GM12873 (cell line): Measurements from ENCODE around the gene TDRD7.

Experiments used
- TF ChIP-seq, protein P1 (sequence below): IDR thresholded peaks from 2 replicates; pipeline ENCODE4 v1.5.1; 2012; ENCODE audit warnings: low read depth, mild to moderate bottlenecking, moderate library complexity, low read length, control low read depth; ENCODE audit not compliant: insufficient read depth; ENCODE audit errors: missing control alignments

The TDRD7 gene

DNA sequence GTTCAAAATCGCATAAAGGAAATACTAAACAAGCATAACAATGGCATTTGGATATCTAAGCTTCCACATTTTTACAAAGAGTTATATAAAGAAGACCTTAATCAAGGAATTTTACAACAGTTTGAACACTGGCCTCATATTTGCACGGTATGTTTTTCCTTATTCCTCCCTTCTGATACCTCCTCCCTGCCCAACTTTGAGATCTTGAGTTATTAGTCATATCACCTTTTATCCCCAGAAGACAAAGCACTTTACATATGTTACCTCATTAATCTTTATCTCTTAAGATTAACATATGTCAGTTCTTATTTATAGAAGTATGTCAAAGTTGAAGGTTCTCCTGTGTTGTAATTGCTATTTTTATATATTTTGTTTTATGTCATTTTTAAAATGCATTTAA, 29.8 kb downstream of the TDRD7 start:
- TF ChIP-seq, protein P1, sequence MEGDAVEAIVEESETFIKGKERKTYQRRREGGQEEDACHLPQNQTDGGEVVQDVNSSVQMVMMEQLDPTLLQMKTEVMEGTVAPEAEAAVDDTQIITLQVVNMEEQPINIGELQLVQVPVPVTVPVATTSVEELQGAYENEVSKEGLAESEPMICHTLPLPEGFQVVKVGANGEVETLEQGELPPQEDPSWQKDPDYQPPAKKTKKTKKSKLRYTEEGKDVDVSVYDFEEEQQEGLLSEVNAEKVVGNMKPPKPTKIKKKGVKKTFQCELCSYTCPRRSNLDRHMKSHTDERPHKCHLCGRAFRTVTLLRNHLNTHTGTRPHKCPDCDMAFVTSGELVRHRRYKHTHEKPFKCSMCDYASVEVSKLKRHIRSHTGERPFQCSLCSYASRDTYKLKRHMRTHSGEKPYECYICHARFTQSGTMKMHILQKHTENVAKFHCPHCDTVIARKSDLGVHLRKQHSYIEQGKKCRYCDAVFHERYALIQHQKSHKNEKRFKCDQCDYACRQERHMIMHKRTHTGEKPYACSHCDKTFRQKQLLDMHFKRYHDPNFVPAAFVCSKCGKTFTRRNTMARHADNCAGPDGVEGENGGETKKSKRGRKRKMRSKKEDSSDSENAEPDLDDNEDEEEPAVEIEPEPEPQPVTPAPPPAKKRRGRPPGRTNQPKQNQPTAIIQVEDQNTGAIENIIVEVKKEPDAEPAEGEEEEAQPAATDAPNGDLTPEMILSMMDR = no peak

DNA sequence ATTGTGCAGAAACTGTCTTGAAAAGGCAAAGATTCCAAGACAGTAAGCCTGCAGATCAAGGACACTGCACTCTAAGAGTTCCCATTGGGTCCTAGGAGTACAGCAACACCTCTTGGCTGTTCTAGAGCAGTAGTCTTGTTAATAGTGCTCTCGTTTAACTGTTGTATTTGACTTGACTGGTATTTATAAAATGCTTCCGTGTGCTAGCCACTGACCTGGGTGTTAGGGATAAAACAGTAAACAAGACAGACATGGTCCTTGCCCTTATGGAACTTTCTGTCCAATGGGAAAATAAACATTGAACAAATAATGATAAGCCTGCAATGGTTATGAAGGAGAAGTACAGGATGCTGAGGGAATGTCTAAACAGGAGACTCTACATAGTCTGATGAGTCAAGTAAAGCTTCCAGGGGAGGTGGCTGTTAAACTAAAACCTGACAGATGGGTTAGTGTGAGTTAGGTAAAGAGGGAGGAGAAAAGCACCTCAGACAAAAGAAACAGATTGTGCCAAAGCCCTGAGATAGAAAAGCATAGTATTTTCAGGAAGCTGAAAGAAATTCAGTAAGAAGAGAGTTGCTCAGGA, 33.3 kb downstream of the TDRD7 start:
- TF ChIP-seq, protein P1 = no peak

DNA sequence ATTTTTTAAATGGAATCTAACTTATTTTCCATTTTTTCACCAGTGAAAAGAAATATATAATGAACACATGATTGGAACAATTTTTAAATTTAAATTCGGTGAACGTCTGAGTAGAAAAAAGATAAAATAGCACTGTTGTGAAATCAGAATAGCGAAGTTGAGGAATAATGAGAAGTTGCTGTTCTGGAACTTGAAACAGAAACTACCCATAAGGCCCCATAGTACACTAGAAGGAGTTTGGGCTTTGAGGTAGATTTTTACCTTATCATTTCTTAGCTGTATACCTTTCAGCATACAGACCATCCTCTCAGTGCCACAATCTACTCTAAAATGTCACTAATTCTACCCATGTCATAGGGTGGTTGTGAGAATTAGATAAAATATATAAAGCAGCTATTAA, 35.1 kb downstream of the TDRD7 start:
- TF ChIP-seq, protein P1 = no peak

DNA sequence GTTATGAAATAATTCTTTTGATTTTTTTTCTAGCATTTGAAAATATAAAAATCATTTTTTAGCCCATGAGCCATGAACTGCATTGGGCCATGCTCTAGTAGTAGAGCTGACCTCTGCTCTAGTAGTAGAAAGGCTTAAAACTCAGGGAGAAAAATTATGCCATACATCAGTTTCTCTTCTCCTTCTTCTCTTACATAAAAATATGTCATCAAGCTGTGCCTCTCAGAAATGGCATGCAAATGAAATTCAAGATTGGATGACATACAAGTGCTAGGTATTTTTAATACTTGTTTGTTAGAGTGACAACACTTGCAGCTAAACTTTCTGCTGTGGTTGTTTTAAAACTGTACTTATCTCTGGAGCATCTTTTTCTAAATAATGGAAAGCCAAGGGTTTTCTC, 47.4 kb downstream of the TDRD7 start:
- TF ChIP-seq, protein P1 = no peak

DNA sequence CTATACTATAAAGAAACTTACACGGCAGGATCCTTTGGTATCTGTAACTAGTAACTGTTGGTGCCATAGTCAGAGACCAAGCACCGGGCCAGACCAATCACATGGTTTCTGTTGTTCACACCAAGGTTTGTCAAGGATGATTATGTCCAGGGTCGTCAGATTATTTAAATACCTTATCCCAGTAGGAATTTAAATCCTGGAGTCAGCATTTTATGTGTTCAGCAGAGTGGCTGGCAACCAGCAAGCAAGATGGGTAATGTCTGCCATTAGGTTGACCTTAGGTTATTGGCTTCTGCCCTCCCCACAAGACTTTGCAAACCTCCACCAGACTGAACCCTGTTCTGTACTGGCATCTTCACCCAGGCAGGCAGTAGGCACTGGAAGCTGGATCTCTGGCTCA, 50.3 kb downstream of the TDRD7 start:
- TF ChIP-seq, protein P1 = no peak

DNA sequence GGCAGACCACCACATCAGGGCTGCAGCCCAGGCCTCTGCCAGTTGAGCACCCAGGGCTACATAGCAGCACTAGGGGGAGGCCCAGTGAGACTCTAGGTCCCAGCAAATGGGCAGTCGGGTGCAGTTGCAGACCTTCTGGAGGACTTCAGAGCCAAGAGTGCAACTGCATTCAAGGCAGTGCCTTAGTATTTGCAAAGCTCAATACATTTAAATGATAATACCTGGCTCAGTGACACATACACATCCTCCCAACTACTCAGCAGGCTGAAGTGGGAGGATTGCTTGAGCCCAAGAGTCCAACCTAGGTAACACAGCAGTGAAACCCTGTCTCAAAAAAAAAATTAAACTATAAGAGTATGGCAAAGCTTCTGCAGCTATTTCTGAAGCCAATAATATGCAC, 51.0 kb downstream of the TDRD7 start:
- TF ChIP-seq, protein P1 = no peak

DNA sequence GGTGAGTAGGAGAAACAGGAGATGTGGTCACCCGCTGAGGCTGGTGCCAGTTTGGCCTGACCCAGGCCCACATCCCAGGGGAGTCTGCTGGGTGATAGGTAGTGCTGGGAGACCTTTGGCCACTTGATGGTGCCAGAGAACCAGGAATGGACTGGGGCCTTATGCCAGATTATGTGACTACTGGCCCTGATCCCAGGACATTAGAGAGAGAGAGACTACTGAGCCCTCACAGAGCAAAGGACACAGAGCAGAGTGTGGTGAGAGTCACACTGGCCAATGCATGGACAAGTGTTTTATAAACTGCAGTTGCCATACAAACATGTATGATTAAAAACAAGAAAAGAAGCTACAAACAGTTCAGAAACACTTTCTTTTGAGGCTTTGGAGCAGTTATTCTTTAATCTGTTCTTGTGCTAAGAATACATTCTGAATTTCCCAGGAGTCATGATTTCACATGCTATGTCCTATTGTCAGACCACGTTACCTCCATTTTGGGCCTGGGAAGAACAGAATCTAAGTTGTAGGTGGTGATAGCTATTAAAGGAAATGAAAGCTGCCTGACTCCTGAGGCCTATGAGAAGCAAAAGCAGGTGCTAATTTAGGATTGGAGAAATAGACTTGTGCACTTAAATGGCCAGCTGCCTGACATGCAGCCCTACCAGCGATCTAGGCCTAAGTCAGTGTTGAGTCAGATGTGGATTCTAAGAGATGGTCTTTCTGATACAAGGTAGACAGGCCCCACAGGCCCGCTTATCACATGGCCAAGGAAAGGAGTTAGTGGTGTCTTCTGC, 57.0 kb downstream of the TDRD7 start:
- TF ChIP-seq, protein P1 = peak; percentile 92
